Measurements from ENCODE around the gene TBC1D22A. TPM values are rescaled to one million over a fixed set of nuclear protein-coding genes. Genes with fewer than 3 reads are reported as not detected.

TBC1D22A gene
- total RNA-seq, 4 donors from 2014 or later = 10.8 to 32.2 (median 22.3) TPM

DNA sequence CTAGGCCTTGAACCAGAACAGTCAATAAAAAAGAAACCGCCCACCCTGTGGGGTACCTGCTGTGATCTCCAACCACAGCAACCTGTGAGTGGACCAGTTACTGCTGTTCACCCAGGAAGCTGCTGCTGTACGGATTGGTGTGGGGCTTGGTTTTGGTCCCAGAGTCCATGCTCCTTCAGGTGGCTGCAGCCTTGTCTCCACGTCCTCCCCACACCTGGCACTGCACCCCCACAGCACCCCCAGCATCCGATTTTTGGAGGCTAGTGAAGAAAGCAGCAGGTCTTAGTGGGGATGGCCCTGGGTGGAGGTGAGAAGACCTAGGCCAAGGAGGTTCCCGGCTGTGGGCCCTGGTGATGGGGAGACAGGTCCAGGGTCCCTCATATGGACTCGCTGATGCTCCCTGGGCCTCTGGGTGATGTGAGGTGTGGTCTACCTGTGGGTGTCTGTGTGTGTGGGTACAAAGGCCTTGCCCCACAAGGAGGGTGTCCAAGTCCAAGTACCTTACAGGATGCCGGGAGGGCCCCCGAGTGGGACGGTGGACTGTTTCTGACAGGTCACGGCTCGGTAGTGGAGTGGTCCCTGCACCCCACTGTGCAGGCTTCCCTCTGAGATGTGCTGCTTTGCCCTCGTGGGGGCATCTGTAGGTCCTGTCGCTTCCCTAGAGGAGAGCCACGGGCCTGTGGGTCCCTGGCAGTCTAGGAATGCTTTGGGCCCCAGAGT lies 283.4 kb downstream of the TBC1D22A start:
- TF ChIP-seq, protein P1, sequence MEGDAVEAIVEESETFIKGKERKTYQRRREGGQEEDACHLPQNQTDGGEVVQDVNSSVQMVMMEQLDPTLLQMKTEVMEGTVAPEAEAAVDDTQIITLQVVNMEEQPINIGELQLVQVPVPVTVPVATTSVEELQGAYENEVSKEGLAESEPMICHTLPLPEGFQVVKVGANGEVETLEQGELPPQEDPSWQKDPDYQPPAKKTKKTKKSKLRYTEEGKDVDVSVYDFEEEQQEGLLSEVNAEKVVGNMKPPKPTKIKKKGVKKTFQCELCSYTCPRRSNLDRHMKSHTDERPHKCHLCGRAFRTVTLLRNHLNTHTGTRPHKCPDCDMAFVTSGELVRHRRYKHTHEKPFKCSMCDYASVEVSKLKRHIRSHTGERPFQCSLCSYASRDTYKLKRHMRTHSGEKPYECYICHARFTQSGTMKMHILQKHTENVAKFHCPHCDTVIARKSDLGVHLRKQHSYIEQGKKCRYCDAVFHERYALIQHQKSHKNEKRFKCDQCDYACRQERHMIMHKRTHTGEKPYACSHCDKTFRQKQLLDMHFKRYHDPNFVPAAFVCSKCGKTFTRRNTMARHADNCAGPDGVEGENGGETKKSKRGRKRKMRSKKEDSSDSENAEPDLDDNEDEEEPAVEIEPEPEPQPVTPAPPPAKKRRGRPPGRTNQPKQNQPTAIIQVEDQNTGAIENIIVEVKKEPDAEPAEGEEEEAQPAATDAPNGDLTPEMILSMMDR (IDR thresholded peaks at IDR 0.05; ENCODE audit: low read depth) = no peak

DNA sequence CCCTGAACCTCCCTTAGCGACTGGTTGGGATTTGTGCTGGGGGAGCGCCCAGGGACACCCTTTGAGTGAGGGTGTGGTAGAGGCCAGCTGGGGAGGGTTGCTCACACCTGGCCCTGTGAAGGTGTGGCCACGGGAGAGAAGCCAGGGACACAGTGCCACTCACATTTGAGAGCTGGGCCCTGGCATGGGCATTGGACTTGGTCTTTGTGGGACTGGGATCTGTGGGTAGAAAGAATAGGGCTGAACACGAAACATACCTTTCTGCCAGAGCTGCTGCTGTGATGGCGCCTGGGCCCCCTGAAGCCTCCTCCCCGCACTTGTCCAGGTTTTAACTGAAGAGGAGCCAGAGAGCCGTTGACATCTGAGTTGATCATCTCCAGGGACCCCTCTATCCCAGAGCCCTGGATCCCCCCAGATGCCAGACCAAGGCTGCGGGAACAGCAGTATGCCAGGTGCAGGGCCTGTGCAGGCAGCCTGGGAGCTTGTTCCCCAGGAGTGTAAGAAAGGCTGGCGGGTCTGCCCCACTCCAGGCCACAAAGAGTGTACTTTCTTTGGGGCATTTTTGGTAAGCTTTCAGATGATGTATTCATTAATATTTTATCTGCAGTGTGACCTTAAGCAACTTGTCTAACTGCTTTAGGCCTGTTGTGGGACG lies 284.1 kb downstream of the TBC1D22A start:
- TF ChIP-seq, protein P1 (IDR thresholded peaks at IDR 0.05; ENCODE audit: low read depth) = no peak

DNA sequence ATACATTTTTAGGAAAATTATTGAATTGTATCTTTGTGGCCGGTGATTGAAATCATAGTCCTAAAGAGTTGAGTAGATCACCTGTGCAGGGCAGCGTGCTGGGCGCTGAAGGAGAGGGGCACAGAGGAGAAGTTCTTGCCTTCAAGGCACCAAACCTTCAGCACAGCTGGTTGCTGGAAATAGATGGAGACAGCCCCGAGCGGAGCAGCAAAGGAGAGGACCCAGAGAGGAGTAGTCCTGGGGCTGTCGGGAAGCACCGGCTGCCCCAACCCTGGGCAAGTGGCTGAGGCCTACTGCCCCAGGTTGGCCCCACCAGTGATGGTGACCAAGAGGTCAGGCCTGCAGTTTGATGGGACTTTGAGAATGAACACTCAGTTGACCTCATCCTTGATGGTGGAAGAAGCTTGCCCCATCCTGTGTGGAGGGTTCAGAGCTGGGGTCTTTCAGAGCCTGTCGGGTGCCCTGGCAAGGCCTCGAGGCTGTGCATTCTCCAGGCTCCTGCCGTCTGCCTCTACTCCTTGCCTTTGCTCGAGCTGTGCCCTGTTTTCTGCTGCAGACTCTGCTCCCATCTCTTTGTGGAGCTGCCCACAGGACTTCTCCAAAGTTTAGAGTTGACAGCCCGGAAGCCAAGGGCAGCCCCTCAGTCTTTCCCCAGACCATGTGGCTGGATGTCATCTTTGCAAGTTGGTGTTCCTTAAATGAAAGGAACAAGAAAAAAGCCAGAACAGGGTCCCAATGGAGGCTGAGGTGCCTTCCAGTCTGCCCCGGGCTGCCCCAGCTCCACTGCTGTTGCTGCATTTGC lies 285.1 kb downstream of the TBC1D22A start:
- TF ChIP-seq, protein P1 (IDR thresholded peaks at IDR 0.05; ENCODE audit: low read depth) = no peak

DNA sequence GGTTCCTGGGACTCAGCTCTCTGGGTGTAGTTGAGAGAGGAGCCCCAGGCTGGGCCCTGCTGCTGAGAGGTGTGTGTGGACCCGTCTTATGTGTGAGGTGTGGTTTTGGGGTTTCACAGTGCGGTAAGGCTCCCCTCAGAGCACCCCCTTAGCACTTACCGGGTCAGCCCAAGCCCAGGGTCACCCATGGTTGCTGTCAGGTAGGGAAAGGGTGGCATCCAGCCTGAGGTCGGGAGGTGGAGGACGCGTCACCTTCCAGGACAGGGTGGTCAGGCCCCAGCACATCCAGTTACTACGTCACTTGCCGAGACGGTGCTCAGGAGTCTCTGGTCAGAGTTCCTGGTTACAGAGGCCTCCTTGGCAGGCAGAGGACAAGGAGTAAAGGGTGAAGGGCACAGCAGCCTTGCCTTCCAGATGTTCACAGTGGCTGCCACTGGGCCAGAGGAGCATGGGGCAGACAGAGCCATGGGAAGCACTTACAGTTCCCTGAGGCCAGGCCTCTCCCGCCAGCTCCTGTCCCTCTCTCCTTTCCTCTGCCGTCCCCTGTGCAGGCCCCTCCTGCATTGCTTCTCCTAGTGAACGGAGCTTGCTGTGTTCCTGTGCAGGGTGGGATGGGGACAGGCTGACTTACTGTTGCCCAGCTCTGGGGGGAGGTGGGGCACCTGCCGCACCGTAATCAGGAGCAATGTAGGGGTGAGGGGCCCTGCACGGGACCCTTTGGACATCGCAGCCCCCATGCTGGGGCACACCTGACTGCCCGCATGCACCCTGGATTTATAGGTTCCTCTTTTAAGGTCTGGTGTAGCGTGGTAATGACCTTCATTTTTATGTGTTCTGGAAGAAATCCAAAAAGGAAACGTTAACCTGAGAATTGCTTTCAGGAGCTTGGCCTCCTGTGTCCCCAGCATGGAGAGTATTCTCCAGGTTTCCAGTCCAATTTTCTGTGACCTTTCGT lies 285.9 kb downstream of the TBC1D22A start:
- TF ChIP-seq, protein P1 (IDR thresholded peaks at IDR 0.05; ENCODE audit: low read depth) = no peak

DNA sequence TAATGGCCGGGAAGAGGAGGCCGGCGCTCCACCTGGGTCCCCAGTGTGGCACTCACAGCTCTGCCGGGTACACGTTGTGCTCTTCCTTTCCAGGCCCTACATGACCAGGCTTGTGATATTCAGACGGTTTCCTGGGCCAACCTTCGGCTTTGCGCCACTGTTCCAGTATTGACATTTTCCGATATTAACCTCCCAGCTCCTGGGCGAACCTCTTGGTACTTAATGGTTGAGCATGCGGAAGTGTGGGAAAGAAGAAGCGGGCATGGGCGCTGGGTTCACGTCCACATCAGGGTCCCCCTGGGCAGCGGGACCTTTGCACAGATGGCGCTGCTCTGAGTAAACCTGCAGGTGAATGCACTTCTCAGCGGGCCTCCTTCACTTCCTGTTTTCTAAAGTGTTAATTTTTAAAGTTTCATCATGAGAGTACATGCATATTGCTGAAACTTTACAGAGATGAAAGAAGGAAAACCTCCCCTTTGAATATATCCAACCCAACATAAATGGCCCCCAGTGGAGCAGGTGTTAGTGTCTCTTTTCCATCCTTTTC lies 286.7 kb downstream of the TBC1D22A start:
- TF ChIP-seq, protein P1 (IDR thresholded peaks at IDR 0.05; ENCODE audit: low read depth) = no peak

DNA sequence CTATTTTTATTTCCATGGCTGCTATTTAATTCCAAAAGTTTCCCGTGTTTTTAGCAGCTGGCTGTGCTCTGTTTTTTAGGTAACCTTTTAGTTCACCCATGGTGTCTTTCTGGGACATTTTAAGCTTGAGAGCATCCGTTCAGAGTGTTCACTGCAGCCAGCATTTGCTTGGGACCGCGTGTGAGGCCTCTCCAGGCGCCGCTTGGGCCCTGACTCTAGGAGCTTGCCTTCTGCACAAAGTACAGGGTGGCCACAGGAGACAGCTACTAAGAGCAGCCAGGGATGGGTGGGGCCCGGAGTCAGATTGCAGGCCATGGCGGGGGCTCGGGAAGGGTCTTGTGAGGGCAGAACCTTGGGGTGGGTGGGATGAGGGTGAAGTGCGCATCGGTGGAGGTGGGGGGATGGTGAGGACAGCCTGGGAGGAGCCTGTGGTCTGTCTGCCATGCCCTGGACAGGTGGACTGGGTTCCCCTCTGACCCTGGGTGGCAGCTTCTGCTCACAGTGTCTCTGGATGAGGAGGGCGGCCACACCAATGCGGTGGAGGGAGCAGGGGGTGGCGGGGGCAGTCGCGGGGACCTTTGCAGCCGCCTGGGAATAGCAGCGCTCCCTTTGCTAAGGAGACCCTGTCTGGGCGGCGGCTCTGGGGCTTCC lies 288.1 kb downstream of the TBC1D22A start:
- TF ChIP-seq, protein P1 (IDR thresholded peaks at IDR 0.05; ENCODE audit: low read depth) = no peak
